GM19455 (cell line): ENCODE measurements around the gene PTGER2.

ENCODE experiments used
- ATAC-seq: cut with Tn5 transposase; IDR thresholded peaks from one replicate; pipeline ENCODE4 v1.9.1; 2021; ENCODE audit not compliant: unreplicated experiment

The PTGER2 gene

GRCh38 chr14:52304248-52304904 is 9.7 kb upstream of the PTGER2 start:
- no peak for ATAC-seq

DNA sequence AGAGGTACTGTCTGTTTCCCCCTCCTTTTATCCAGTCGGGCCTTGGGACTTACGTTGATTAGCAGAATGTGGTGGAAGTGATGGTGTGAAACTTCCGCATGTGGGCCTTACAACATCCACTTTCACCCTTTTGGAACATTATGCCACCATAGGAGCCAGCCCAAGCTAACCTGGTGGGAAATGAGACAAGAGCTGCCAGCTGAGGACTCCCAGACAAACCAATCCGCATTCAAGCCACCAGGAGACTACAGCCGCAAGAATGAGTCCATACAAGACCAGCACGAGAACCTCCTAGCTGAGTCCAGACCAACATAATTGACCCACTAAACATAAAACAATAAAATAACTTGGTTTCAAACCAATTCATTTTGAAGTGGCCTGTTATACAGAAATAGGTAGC is 9.1 kb upstream of the PTGER2 start:
- no peak for ATAC-seq

DNA sequence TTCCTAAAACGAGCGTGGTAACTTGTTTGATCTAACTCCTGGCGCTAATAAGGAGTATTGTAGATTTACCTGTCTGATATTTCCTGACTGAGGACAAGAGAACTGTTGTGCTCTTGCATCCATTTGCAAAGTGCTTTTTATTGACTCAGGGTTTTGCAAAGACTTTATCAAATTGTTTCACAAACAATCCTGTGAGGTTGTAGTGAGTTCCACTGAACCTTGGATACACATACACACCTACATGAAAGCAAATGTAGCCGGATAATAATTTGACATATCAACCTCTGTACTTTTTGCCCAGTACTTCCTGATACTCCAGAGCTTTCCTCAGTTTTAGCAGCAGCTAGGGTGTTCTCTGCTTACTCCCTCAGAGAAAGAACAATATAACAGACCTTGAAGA is 6.7 kb upstream of the PTGER2 start:
- ATAC-seq, result no peak

DNA sequence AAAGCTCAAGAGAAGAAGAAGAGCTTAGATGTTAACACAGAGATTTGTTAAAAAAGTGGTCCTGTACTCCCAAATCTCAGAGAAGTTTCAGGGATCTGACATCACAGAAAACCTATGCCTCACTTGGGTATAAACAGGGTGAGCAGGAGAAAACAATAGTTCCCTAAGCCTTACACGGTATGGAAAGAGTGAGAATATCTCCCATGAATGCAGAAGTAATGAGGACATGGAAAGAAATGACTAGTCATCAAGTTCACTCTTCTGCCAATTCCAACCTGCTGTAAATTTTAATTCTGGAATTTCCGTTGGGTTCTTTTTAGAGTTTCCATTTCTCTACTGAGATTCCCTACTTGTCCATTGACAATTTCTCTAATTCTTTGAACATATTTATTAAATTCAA is 6.2 kb upstream of the PTGER2 start:
- ATAC-seq, result no peak

DNA sequence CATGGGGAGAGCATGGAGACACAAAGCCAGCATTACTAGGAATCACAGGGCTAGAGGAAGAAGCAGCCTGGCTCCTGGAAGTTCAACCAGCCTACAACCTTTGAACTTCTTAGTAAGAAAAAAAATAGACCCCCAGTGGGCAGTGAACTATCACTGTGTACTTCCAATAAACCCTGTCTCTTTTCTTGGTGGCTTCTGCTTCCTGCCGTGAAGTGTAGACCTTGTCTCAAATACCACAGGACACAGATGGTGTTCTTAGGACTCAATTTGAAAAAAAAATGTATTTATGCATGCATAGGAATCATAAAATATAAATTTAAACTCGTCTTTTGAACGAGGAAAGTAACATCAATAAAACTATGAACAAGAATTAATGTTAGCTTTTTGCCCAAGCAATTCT is 3.6 kb upstream of the PTGER2 start:
- no peak for ATAC-seq

GRCh38 chr14:52312931-52313355 is 1.2 kb upstream of the PTGER2 start:
- ATAC-seq, result no peak

DNA sequence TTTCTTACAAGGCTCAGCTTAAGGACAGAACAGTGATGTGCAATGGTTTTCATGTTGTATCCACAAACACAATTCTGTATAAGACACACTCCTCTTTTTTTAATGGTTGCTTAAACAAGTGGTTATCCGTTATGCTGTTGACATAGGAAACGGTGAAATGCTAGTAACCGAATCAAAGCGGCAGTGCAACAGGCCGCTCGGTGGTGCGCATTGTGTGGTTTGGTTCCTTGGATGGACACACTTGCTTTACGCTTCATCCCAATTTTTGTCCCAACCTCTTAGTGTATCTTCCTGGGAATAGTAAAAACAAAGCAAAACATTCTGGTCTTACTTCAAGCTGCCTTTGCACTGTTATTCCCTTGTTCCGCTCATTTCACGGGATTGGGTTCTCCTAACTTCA is 650 bp upstream of the PTGER2 start:
- no peak for ATAC-seq

DNA sequence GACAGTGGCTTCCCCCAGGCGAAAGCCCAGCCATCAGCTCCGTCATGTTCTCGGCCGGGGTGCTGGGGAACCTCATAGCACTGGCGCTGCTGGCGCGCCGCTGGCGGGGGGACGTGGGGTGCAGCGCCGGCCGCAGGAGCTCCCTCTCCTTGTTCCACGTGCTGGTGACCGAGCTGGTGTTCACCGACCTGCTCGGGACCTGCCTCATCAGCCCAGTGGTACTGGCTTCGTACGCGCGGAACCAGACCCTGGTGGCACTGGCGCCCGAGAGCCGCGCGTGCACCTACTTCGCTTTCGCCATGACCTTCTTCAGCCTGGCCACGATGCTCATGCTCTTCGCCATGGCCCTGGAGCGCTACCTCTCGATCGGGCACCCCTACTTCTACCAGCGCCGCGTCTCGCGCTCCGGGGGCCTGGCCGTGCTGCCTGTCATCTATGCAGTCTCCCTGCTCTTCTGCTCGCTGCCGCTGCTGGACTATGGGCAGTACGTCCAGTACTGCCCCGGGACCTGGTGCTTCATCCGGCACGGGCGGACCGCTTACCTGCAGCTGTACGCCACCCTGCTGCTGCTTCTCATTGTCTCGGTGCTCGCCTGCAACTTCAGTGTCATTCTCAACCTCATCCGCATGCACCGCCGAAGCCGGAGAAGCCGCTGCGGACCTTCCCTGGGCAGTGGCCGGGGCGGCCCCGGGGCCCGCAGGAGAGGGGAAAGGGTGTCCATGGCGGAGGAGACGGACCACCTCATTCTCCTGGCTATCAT is 663 bp downstream of the PTGER2 start:
- peak; percentile 41 for ATAC-seq

DNA sequence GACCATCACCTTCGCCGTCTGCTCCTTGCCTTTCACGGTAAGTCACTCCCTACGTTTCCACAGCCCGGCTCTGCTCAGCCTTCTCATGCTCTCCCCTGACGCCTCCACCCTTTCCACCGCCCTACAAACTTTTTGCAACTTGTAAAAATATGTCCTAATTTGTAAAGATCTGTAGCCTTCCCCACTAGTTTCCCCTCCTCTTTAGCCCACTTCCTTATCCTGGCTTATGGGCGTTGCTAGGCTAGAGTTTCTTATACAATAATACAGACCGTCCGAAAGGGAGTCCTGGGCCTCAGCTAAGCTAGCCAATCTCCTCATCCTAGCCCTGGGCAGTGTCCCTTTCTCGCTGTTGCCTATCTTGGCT is 1.2 kb downstream of the PTGER2 start:
- no peak for ATAC-seq

DNA sequence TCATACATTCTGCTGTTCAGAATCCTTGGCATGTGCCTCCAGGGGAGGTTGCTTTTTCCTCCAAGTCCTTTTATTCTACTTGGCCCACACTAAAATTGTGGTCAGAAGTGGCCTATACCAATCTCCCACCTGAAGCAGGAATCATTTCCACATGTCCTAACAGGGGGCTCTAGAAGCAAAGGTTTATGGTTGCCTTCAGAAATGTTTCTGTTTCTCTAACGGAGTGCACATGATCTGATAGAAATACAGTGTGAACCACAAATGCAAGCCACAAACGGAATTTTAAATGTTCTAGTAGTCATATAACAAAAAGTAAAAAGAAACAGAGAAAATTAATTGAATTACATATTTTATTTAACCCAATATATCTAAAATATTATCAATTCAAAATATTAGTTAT is 4.0 kb downstream of the PTGER2 start:
- ATAC-seq, result no peak

GRCh38 chr14:52318826-52319645 is 4.9 kb downstream of the PTGER2 start:
- no peak for ATAC-seq

- ATAC-seq, result no peak
These were observed 5.8 kb downstream of the PTGER2 start for GRCh38 chr14:52319919-52320318.

GRCh38 chr14:52325126-52325525 is 11.0 kb downstream of the PTGER2 start:
- ATAC-seq, result peak; percentile 94

- no peak for ATAC-seq
These were observed 11.5 kb downstream of the PTGER2 start for GRCh38 chr14:52325630-52326029.

DNA sequence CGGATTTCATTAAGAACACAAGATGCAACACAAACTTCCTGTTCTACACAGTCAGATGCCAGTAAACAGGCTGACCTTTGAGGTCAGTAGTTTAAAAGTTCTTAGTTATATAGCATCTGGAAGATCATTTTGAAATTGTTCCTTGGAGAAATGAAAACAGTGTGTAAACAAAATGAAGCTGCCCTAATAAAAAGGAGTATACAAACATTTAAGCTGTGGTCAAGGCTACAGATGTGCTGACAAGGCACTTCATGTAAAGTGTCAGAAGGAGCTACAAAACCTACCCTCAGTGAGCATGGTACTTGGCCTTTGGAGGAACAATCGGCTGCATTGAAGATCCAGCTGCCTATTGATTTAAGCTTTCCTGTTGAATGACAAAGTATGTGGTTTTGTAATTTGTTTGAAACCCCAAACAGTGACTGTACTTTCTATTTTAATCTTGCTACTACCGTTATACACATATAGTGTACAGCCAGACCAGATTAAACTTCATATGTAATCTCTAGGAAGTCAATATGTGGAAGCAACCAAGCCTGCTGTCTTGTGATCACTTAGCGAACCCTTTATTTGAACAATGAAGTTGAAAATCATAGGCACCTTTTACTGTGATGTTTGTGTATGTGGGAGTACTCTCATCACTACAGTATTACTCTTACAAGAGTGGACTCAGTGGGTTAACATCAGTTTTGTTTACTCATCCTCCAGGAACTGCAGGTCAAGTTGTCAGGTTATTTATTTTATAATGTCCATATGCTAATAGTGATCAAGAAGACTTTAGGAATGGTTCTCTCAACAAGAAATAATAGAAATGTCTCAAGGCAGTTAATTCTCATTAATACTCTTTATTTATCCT is 13.5 kb downstream of the PTGER2 start:
- no peak for ATAC-seq

DNA sequence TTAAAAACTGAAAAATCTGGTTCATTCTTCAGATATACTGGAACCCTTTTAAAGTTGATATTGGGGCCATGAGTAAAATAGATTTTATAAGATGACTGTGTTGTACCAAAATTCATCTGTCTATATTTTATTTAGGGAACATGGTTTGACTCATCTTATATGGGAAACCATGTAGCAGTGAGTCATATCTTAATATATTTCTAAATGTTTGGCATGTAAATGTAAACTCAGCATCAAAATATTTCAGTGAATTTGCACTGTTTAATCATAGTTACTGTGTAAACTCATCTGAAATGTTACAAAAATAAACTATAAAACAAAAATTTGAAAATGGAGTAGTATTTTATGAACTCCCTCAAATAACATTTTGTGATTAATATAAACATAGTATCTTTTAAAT is 14.2 kb downstream of the PTGER2 start:
- ATAC-seq, result no peak

DNA sequence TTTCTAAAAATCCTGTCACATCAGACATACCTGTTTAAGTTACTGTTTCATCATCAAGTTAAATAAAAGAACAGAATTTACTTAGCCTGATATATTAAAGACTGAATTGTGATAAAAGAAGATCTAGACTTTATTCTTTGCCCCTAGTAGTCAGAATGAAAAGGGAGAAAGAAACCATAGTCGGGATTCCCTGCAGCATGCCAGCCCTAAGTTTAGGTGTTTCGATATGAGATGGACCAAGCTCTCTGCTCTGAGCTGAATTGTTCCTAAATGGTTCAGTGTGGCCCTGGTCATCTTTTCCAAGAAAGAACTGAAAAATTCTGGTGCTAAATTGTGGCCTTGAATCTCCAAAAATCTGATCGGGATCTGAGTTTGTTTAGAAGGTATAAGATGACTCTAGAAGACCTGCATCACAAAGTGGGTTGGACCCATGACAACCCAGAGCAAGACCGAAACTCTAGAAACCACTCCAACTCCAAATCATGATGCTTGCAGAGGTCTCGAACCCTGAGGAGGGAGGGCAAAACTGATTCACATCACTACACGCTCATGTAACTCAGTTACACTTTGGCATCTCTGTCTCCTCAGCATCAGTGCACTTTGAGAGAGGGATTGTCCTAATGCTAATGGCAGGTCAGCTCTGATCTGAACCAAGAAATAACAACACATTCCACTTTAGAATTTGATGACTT is 15.7 kb downstream of the PTGER2 start:
- ATAC-seq, result no peak

GRCh38 chr14:52332269-52332668 is 18.2 kb downstream of the PTGER2 start:
- no peak for ATAC-seq

DNA sequence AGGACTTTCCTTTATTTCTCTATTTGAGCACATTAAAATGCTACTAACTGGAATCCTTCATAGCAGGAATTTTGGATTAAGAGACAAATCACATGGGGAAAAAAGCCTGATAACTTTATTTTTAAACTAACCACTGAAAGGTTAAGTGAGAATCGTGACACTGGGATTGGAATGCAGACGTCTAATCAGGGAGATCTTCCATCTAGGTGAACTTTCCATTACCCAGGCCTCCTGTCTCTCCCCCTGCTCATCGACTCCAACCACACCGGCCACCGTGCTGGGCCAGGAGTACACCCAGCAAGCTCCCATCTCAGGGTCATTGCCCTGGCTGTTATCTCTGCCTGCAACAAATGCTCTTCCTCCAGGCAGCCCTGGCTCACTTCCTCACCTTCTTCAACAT is 19.0 kb downstream of the PTGER2 start:
- ATAC-seq, result no peak

- no peak for ATAC-seq
These were observed 19.9 kb downstream of the PTGER2 start for GRCh38 chr14:52333823-52334657.
